DMS114 treated with DMSO at 0.1 percent for 48 hours (cell line): ENCODE data around the gene SCN5A.

ENCODE experiments used
- DNase-seq: peaks from one replicate; lab custom pipeline; 2025; ENCODE audit not compliant: unreplicated experiment; lab: John Stamatoyannopoulos, UW

The SCN5A gene

DNA sequence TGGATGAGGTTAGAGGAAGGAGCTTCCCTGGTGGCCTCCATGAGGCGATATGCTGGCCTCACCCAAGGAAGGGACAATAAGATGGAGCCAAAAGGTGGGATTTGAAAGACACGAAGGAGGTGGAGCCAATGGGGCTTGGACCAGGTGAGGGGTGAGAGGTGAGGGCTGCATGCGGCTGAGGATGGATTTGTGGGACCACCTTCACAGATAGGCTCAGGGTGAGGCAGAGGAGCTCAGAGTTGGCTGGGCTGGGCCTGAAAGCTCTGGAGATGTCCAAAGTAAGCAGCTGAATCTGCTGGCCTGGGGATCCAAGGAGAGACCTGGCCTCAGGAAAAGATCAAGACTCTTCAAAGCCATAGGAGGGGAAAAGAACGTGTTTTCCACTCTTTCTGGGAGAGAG, 103.5 kb downstream of the SCN5A start:
- DNase-seq, result no peak

DNA sequence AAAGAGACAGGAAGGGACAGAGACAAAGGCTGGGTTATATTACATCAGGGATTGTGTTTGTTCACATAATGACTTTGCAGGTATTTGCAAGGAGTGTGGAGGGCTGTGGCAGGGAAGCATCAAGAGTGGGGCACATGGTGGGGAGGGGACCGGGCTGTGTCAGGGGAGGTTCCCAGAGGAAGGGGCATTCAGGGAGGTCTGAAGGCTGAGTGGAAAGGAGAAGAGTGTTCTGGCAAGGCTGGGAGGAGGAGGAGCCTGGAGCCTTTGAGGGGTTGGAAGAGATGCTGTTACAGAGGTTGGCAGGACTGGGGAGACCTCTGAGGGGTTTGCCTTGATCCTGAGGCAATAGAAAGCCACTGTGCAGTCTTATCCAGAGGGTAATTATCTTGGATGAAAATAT, 103.9 kb downstream of the SCN5A start:
- no peak for DNase-seq

DNA sequence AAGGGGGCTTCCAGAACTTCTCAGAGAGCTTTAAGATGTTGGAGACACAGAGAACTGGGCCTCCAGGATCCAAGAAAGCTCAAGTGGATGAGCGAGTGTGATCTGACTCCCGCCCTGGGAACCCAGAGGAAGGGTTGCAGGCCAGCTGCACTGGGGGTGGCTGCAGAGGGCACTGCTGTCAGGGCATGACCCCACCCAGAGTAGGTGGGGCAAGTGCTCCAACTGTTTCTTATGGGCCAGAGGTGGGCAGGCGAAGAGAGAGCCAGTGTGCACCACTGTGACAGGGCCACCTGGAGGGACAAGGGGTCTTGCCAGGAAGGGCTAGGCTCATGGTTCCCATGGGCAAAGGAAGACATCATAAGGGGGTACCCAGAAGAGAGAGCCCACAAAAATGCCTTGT, 104.6 kb downstream of the SCN5A start:
- DNase-seq, result no peak

DNA sequence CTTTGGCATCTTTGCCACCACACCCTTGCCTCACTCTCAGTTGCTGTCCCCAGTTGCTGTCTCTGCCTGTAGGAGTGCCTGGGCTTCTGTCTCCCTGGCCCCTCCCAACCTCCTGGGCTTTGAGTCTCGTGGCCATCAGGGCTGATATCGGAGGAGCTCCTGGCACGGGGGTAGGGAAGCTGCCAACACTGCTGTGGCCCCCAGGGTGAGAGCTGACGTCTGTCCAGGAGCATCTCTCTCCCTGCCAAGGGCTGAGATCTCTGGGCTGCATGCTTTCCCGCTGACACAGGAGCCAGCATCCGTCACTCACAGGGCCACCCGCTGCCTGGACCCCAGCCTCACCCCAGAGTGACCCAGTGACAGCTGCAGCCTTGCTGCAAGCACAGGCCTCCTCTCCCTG, 105.9 kb downstream of the SCN5A start:
- DNase-seq, result no peak

DNA sequence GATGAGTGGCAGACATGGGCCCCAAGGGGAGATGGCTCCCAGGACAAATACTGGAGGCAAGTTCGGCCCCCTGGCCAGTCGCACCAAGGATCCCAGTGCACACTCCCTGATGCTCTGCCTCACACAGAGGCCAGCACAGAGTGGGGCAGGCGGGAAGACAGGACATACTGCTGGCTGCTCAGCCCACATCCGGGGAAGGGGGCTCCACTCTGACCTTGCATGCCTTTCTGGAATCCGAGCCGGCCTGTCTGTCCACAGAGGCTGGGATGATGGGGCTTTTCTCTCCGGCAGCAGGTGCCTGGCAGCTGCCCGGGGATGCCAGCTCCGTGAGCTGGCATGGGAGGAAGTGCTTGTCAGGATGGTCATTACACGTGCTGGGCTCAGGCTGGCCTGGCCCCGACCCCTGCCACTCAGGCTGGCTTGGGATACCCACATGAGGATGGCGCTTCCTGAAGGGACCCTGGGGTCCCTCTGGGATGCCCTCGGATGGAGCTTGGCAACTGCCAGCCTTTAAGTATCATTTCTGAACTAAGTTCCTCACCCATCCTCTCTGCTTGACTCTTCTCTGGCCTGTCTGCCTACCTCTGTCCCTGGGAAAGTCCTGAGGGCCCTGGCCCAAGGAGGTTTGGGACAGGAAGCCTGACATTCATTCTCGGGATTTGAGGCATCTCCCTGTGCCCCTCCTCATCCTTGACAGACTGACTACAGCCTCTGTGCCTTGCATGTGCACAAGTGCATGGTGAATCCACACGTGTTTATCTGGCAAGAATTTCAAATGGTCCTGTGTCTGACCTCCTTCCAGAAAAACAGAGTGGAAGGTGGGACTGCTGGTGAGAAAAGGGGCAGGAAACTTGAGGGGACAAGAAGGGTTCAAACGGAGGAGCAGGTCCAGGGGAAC, 106.8 kb downstream of the SCN5A start:
- no peak for DNase-seq

DNA sequence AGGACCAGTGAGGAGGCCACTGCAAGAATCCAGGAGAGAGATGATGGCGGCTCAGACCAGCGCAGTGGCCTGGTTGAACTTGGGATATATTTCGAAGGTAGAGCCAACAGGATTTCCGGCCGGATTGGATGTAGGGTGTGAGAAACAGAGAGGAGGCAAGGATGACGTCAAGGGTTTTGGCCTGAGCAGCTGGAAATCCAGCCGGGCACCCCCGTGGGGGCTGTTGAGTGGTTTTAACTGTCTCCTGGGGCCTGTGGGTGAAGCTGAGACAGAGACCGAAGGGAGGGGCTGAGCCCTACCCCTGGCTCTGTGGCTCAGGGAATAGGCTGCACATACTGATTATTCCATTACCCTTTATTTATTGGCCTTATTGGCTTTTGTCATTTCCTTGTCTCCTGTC, 107.7 kb downstream of the SCN5A start:
- no peak for DNase-seq

DNA sequence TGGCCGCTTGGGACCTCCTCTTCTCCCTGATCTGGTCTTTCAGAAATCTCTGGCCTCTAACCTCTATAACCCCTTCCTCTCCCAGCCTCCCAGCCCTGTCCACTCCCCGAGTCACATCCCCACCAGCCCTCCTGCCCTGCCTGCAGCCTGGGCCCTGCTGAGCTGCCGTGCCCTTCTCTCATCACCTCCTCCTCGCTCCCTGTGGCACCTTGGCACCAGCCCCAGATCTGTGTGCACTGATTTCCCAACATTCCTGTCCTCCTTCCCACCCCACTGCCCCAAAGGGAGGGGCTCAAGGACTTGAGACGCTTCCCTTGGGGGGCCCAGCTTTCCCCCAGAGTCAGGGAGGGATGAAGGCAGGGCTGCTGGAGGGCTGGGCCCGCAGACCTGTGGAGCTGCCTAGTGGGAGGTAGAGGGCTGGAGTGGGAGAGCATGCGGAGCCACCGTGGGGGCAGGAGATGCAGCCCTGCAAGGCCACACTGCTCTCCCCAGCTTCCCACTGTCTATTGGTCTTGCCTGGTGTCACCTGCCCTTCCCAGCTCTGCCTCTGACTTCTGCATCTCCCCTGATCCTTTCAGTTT, 110.6 kb downstream of the SCN5A start:
- DNase-seq, result no peak

DNA sequence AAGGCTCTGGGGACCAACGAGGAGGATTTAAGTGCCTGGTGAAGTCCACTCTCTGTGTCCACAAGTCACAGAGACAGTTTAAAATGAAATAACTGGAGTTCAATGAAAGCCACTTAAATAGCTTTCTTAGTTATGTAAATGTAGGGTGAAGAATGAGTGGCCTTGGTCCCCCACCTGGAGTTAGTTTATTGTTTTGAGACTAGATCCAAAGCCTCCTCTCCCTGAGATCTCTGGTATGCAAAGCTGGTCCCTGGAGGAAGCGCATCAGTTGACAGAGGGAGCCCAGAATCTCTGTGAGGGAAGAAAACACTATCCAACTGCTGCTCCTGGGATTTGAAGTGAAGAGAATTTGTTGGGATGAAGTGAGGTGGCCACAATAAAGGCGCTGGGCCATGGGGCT, 112.8 kb downstream of the SCN5A start:
- DNase-seq, result no peak

DNA sequence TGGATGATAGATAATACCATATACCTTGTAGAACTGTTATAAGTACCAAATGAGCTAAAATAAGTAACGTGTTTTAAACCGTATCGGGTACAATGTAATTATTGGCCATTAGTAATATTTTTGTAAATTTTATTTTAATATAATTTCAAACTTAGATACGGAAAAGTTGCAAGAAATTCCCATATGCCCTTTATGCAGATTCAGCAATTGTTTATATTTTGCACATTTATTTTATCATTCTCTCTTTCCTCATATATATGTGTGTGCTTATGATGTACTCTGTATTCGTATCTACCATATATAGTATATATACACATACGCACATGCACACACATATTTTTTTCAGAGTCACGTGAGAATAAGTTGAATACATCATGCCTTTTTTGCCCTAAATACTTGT, 114.9 kb downstream of the SCN5A start:
- DNase-seq, result no peak

DNA sequence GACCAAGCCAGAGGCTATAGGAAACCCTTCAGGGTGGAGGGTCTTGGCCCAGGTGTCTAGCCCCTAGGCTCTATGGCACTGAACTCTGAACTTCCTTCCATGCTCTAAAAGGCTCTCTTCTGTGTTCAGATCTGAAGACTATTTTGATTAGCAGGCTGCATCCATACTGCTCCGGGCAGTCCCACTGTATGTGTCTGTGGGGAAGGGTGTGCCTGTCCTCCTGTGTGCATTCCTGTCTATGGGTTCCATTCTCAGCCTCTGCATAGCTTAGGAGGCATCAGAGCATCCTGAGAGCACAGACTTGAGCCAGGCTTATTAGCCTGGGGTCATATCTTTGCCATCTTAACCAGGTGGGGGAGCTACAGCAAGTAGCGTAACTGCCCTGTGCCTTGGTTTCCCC, 115.3 kb downstream of the SCN5A start:
- DNase-seq, result no peak

DNA sequence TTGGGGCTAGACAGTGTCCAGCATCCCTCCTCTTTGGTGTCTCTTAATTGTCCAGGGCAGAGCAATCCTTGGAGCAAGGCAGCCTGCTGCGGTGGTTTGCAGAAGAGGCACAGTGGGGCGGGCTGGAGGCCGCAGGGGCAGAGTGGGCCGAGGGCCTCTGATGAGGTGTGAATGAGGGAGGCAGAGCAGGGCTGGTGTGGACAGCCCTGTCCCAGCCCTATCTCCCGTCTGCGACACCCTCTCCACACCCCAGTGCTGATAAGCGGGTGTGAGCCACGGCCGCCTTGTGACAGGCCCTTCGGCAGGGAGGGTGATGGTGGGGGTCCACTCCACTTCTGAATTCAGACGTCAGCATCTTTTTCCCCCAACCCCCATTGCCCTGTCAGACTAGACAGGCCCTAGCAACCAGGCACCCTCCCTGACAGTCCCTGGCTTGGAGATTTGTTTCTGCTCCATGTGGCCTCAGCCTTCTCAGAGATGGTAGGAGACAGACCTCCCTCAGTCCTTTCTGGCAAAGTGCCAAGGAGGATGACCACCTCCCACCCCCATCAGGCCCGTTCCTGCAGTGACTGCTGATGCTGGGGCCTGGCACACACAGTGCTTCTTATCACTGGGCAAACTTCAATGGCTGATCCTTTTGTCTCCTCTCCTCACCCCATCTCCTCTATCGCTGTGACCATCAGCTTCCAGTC, 116.1 kb downstream of the SCN5A start:
- no peak for DNase-seq

DNA sequence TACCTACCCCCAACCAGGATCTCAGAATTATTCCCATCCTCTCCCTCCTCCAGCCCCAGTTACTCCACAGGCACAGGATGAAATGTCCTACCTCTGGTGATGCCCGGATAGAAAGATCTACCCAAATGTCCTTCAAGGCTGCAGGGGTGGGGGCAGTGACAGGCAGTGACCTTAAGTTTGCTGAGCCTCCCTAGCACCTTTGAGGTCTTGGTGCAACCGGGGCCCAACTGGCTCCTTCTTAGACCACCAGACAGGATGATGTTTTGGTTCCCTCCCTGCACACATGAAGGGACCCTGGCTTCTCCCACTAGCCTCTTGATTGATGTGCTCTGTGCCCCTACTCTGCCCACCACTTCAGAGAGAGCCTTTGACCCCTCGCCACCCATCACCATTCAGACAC, 117.0 kb downstream of the SCN5A start:
- DNase-seq, result no peak

DNA sequence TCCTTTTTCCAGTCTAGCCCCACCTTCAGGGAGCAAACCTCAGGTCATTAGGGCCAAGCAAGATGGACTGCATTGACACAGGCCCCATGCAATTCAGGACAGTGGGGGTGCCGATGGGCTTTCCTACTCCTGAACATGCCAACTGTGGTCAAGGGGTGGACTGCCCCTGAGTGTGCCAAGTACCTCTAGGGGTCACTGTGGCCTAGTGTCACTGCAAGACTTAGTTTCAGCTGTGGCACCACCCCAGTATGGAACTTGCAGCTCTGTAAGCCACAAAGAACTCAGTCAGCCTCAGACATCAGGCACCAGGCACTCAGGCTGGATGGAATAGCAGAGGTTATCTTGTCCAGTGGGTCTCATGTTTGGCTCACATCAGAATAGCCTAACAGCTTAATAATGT, 121.0 kb downstream of the SCN5A start:
- DNase-seq, result no peak

DNA sequence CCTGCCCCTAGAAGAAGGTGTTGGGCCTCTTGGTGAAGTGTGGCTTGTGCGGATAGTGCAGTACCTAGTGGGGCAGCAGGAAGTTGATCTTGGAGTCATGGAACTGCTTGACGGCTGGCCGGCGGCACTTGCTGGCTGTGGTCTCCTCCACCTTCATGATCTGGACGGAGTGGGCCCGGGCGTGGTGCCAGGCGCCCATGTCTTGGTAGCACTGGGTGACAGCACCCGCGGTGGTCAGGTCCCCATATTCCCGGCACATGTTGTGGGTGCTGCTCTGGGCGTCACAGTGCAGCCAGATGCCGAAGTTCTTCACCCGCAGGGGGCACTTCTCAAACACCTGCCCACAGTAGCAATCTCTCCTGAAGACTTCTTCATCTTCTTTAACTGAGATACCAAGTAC, 122.7 kb downstream of the SCN5A start:
- no peak for DNase-seq

DNA sequence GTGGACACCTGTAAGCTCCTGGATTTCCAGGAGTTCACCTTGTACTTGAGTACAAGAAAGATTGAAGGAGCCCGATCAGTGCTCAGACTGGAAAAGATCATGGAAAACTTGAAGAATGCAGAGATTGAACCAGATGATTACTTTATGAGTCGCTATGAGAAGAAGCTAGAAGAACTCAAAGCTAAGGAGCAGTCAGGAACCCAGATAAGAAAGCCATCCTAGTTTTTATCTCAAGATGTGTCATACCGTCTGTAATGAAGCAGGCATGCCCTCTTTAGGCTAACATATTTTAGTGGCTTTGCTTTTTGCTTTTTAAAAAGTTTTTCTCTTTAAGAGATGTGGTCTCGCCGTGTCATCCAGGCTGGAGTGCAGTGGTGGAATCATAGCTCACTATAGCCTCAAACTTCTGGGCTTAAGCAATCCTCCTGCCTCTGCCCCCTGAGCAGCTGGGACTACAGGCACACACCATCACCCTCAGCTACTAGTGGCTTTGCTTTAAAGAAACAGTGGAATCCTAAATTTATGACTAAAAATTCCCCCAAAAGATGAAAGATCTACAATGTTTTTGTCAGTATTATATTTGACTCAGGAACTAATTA, 125.2 kb downstream of the SCN5A start:
- no peak for DNase-seq

DNA sequence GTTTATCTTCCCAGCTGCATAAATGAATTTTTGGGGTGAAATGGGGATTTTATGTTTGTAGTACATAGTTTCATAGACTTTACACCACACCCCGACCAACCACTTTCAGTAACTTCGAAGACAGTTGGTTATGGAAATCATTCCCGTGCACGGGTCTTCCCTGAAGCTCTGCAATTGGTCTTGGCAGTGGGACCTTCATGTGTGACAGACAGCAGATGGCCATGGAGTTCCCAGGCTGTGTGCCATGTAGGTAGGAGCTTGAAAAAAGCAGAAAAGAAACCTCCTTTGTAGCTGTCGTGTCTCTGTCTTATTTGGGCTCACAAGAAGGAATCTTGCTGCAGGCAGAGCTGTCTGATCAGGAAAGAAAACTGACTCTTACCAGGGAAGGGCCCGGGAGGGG, 127.5 kb downstream of the SCN5A start:
- DNase-seq, result no peak

DNA sequence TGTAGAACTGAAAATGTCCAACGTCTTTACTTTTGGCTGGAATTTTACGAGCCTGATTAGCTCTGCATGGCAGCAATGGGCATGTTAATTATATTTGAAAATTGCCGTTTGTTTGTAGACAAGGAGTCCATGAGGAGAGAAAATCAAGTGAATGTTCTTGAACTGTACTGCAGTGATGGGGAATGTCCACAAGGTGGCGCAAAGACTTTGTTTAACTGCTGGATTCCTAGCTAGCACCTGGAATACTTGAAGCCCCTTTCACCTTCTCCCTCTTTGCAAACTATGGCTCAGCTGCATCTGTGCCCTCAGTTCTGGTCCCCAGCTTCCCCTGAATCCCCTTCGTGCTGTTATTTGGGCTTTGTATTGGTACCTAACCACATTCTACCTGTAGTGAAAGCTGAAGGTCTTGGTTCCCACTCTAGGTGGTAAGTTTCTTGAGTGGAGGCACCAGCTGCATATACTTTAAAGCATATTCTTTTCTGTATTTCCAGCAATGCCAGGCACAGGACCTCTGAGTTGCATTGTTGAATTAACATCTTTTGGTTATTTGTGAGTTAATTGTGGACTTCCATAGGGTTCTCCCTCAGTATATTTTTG, 128.0 kb downstream of the SCN5A start:
- DNase-seq, result peak; percentile 34

DNA sequence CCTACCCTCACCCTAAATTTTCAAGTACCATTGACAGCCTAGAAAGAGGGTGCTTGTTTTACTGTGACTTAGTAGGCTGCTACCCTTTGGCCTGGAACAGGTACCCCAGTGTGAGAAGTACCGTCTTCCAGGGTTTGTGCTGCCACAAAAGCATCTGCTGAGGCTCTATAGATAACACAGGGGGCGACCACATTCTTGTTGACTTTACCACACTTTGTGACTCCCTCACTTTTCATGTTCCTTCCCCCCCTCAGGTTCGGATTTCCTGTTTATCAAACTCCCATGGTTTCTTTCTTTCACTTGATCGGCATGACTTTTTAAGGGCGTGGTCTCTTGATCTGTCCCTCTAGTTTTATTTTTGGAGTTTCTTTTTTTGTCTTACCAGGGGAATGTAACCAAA, 129.8 kb downstream of the SCN5A start:
- DNase-seq, result no peak

DNA sequence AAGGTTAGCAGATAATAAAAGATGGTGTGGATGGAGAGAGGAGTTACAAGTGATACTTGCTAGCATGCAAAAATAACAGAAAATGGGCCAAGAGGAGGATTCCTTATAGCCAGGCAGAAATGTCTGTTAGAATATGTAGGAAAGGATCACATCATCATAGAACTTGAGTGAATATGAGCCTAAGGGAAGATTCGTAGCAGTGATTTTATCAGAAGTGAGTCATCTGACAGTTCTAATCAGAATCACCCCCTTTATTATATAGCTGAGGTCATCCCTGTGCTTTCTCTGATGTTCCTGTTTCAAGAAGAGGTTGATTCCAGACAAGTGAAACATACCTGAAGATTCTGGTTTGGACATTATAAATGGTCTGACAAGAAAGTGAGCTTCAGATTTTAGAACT, 130.5 kb downstream of the SCN5A start:
- no peak for DNase-seq

DNA sequence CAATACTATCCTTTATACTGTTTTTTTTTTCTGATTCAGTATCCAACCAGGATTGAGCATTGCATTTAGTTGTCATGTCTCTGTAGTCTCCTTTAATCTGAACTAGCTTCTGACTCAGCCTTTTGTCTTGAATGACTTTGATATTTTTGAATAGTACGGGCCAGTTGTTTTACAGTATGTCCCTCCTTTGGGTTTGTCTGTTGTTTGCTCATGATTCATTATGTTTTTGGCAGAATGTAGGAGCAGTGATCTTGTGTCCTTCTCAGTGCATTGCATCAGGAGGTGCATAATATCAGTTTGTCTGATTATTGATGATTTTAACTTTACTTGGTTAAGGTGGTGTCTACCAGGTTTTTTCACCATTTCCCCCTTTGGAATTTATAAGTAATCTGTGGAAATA, 132.8 kb downstream of the SCN5A start:
- DNase-seq, result no peak

DNA sequence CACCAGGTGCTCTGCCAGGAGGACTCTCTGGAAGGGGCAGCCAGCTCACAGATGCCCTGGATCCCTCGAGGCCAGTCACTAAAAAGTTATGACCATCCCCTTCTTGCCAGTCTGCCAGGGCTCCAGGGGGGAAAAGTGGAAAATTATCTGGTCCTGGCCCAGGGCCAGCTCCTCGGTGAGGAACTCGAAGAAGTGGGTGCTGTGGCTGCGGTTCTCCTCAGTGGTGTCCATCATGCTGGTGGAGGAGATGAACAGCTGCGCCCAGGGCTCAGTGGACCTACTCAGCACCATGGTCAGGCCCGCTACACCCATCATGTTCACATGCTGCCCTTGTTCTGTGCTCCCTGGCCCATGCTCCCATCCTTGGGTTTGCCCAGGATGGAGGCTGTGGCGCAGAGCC, 134.1 kb downstream of the SCN5A start:
- no peak for DNase-seq
